Suprapubic skin (tissue), 4 donors: ENCODE measurements around the gene SYT5.

Source experiments
- EP300 ChIP-seq: sonication (generic); formaldehyde crosslinking; IDR thresholded peaks from one replicate; pipeline ENCODE4 v1.6.1; 2017; ENCODE audit warnings: antibody characterized with exemption
- POLR2A ChIP-seq, 2 donors: fragments of 450-650 bp; IDR thresholded peaks; one replicate each; pipeline ENCODE4 v1.6.1; 2017; ENCODE audit warnings: antibody characterized with exemption in 2 of 2, mild to moderate bottlenecking in 2 of 2, moderate library complexity in 2 of 2
- POLR2AphosphoS5 ChIP-seq, 3 donors: sonication (generic); formaldehyde crosslinking; IDR thresholded peaks; one replicate each; pipeline ENCODE4 v1.6.1; 2017; ENCODE audit warnings: antibody characterized with exemption in 3 of 3
- TF ChIP-seq, protein P1 (sequence below), 2 donors: fragments of 200-600 bp in 1 of 2; fragments of 450-650 bp in 1 of 2; sonication (generic) in 1 of 2; IDR thresholded peaks; one replicate each; pipeline ENCODE4 v1.5.1; 2016 to 2019; ENCODE audit warnings: antibody characterized with exemption in 2 of 2, mild to moderate bottlenecking in 1 of 2, moderate library complexity in 1 of 2

DNA sequence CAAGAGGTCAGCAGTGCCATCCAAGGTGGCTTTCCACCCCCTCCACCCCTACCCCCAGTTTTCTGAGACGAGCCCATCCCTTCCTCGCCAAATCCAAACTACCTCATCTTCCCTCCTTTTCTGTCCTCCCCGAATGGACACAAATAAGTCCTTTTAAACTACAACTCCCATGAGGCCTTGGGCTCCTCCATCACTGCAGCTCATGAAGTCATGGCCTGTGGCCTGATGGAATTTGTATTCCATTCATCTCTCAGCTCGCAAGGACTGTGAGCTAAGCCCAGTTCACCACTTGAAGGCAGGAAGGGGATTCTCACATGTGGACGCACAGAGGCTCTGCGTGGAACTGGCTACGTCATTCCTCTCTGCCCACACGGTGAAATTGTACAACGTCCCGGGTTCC is 16.7 kb upstream of the SYT5 start:
- TF ChIP-seq POLR2A (IDR thresholded peaks at IDR 0.05) (no peak), POLR2AphosphoS5 (IDR thresholded peaks at IDR 0.05) (no peak), EP300 (no peak)
- TF ChIP-seq, protein P1, sequence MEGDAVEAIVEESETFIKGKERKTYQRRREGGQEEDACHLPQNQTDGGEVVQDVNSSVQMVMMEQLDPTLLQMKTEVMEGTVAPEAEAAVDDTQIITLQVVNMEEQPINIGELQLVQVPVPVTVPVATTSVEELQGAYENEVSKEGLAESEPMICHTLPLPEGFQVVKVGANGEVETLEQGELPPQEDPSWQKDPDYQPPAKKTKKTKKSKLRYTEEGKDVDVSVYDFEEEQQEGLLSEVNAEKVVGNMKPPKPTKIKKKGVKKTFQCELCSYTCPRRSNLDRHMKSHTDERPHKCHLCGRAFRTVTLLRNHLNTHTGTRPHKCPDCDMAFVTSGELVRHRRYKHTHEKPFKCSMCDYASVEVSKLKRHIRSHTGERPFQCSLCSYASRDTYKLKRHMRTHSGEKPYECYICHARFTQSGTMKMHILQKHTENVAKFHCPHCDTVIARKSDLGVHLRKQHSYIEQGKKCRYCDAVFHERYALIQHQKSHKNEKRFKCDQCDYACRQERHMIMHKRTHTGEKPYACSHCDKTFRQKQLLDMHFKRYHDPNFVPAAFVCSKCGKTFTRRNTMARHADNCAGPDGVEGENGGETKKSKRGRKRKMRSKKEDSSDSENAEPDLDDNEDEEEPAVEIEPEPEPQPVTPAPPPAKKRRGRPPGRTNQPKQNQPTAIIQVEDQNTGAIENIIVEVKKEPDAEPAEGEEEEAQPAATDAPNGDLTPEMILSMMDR (IDR thresholded peaks at IDR 0.05): no peak
